Prostate gland (tissue), 2 donors: Measurements from ENCODE around the gene ABCF2. TPM values are rescaled to one million over a fixed set of nuclear protein-coding genes. Genes with fewer than 3 reads are reported as not detected.

Experiments used
- DNase-seq: peaks from one replicate; pipeline ENCODE4 v3.0.0-alpha.2; 2019; ENCODE audit warnings: low spot score
- H3K27ac ChIP-seq, 2 donors: fragments of 200-600 bp; sonication (generic); 2 replicates each; pipeline ENCODE4 v1.5.1; 2017 to 2019
- H3K27me3 ChIP-seq: fragments of 200-600 bp; sonication (generic); replicated peaks from 2 replicates; pipeline ENCODE4 v1.5.1; 2019; ENCODE audit not compliant: insufficient read depth
- H3K36me3 ChIP-seq, 2 donors: fragments of 200-600 bp; sonication (generic); 1 replicate in 1 of 2; 2 replicates in 1 of 2; pipeline versions ENCODE4 v1.5.1 to v1.8.1; 2017 to 2019
- H3K4me1 ChIP-seq: fragments of 200-600 bp; sonication (generic); replicated peaks from 2 replicates; pipeline ENCODE4 v1.5.1; 2019
- H3K4me3 ChIP-seq, 2 donors: fragments of 200-600 bp; sonication (generic); 2 replicates each; pipeline ENCODE4 v1.5.1; 2017 to 2019
- H3K9me3 ChIP-seq: fragments of 200-600 bp; sonication (generic); 2 replicates; pipeline ENCODE4 v1.5.1; 2017
- CTCF ChIP-seq, 4 experiments: fragments of 200-600 bp in 2 of 4; fragments of 450-650 bp in 2 of 4; sonication (generic) in 2 of 4; IDR thresholded peaks; 1 replicate in 3 of 4; 2 replicates in 1 of 4; pipeline ENCODE4 v1.5.1; 2016 to 2019; ENCODE audit warnings: antibody characterized with exemption in 4 of 4, mild to moderate bottlenecking in 2 of 4, moderate library complexity in 2 of 4
- POLR2A ChIP-seq: fragments of 450-650 bp; IDR thresholded peaks from one replicate; pipeline ENCODE4 v1.6.1; 2016; ENCODE audit warnings: antibody characterized with exemption, mild to moderate bottlenecking
- POLR2AphosphoS5 ChIP-seq: sonication (generic); formaldehyde crosslinking; IDR thresholded peaks from one replicate; pipeline ENCODE4 v1.6.1; 2017; ENCODE audit warnings: antibody characterized with exemption
- WGBS: methylation state at CpG from one replicate; pipeline ENCODE4 v1.1.5; 2018; 5-methylcytosine and 5-hydroxymethylcytosine counted together
- intact Hi-C: fragments of 100-400 bp; cut with DNase I; formaldehyde crosslinking; loops from one replicate; pipeline ENCODE4 v1.14.2; 2022
- total RNA-seq, 2 donors: library from RNA; depleted of rRNA; stranded (reverse); fragments of >200 nt; gene quantifications; one replicate each; pipeline ENCODE4 v1.1.0, GENCODE V29; 2016

Gene ABCF2
- total RNA-seq, 2 donors from 2014 or later = 23.3 to 33.3 TPM

- no peaks in the 10 kb centered on the region for H3K27me3 ChIP-seq
- no peak overlapping the region for H3K4me3 ChIP-seq
- 72% methylated on average over 7 of the region's 7 CpGs for WGBS
- intact Hi-C loops = loop anchor here (5.0 kb wide), 1 partner anchor 92 kb away; the partner anchor contains the start of gene NUB1
- TF ChIP-seq POLR2AphosphoS5 = no peak
- H3K9me3 ChIP-seq = no peaks in the 10 kb centered on the region
- H3K36me3 ChIP-seq = no peaks in the 10 kb centered on the region
- no peaks in the 10 kb centered on the region for H3K4me1 ChIP-seq
- no peak for DNase-seq
- peak overlapping the region; percentile 84 to 87 for H3K27ac ChIP-seq
Observed at GRCh38 chr7:151250181-151251132, 23.5 kb upstream of the ABCF2 start.

GRCh38 chr7:151249732-151250072, 22.7 kb upstream of the ABCF2 start:
- 6% methylated on average over 5 of the region's 5 CpGs for WGBS
- Histone ChIP-seq H3K4me1 (no peaks in the 10 kb centered on the region), H3K9me3 (no peaks in the 10 kb centered on the region), H3K4me3 (peak overlapping the region in 1 of 2 donors; percentile 42), H3K27me3 (no peaks in the 10 kb centered on the region), H3K27ac (peak overlapping the region; percentile 75 to 84), H3K36me3 (no peaks in the 10 kb centered on the region)
- DNase-seq = peak; percentile 64
- TF ChIP-seq POLR2A (no peak), POLR2AphosphoS5 (peak; percentile 20)
- intact Hi-C loops = loop anchor here (5.0 kb wide), 1 partner anchor 93 kb away; the partner anchor contains the start of gene NUB1

- no peak for TF ChIP-seq CTCF (IDR thresholded peaks at IDR 0.05)
- TF ChIP-seq POLR2AphosphoS5 = no peak
- no peak for TF ChIP-seq POLR2A
- no peaks in the 10 kb centered on the region for H3K36me3 ChIP-seq
- H3K4me1 ChIP-seq = no peaks in the 10 kb centered on the region
- 2% methylated on average over 40 of the region's 45 CpGs for WGBS
- intact Hi-C loops = no loop called here
- DNase-seq = peak; percentile 34
- H3K9me3 ChIP-seq = no peaks in the 10 kb centered on the region
- H3K27ac ChIP-seq = peak overlapping the region; percentile 75 to 84
- H3K27me3 ChIP-seq = no peaks in the 10 kb centered on the region
- H3K4me3 ChIP-seq = peak overlapping the region; percentile 42 to 52
Observed at GRCh38 chr7:151249034-151249731, 22.2 kb upstream of the ABCF2 start.

- DNase-seq = peak; percentile 35
- Histone ChIP-seq H3K27me3 (no peaks in the 10 kb centered on the region), H3K4me3 (peak within 1 kb of the TSS; percentile 42 to 52), H3K36me3 (no peaks in the 10 kb centered on the region), H3K9me3 (no peaks in the 10 kb centered on the region), H3K4me1 (no peaks in the 10 kb centered on the region), H3K27ac (peak within 1 kb of the TSS; percentile 75 to 84)
- WGBS = under 1% methylated on average over 63 of the region's 71 CpGs
- no peak for TF ChIP-seq POLR2A
- TF ChIP-seq CTCF (IDR thresholded peaks at IDR 0.05) = peak in 1 of 4 experiments; percentile 2
- intact Hi-C loops = no loop called here
Observed at GRCh38 chr7:151248346-151249033, 21.5 kb upstream of the ABCF2 start, which contains the start of gene SMARCD3. Gene SMARCD3, minus strand, starts transcription at chr7:151248694. Its CDS starts 132 bp downstream, at chr7:151248562.

GRCh38 chr7:151247611-151248345, 20.8 kb upstream of the ABCF2 start:
- no peaks in the 10 kb centered on the region for H3K9me3 ChIP-seq
- intact Hi-C loops = no loop called here
- H3K4me1 ChIP-seq = no peaks in the 10 kb centered on the region
- no peak for TF ChIP-seq POLR2AphosphoS5
- no peak for TF ChIP-seq CTCF (IDR thresholded peaks at IDR 0.05)
- TF ChIP-seq POLR2A = no peak
- H3K27ac ChIP-seq = peak overlapping the region; percentile 75 to 84
- WGBS = 5% methylated on average over 29 of the region's 29 CpGs
- H3K4me3 ChIP-seq = peak overlapping the region; percentile 42 to 52
- DNase-seq = no peak
- H3K36me3 ChIP-seq = no peaks in the 10 kb centered on the region
- no peaks in the 10 kb centered on the region for H3K27me3 ChIP-seq
